ENCODE data around the gene HS3ST5.
"Not testable (repeated sequence)": the region's sequence is repeated elsewhere in the genome, so short reads cannot be mapped to it uniquely, and the experiment has no call there.

DNA sequence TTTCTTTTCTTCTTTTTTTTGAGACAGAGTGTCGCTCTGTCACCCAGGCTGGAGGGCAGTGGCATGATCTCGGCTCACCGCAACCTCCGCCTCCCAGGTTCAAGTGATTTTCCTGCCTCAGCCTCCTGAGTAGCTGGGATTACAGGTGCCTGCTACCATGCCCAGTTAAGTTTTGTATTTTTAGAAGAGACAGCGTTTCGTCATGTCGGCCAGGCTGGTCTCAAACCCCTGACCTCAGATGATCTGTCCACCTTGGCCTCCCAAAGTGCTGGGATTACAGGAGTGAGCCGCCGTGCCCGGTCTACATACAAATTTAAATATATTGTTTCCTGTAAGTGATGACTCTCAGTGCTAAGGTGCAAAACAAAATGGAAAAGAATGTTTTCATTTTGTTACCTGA, 124.8 kb downstream of the HS3ST5 start:
- TF ChIP-seq, protein P1, sequence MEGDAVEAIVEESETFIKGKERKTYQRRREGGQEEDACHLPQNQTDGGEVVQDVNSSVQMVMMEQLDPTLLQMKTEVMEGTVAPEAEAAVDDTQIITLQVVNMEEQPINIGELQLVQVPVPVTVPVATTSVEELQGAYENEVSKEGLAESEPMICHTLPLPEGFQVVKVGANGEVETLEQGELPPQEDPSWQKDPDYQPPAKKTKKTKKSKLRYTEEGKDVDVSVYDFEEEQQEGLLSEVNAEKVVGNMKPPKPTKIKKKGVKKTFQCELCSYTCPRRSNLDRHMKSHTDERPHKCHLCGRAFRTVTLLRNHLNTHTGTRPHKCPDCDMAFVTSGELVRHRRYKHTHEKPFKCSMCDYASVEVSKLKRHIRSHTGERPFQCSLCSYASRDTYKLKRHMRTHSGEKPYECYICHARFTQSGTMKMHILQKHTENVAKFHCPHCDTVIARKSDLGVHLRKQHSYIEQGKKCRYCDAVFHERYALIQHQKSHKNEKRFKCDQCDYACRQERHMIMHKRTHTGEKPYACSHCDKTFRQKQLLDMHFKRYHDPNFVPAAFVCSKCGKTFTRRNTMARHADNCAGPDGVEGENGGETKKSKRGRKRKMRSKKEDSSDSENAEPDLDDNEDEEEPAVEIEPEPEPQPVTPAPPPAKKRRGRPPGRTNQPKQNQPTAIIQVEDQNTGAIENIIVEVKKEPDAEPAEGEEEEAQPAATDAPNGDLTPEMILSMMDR (IDR thresholded peaks at IDR 0.05) = not testable (repeated sequence)
- not testable (repeated sequence) for TF ChIP-seq POLR2AphosphoS5 (IDR thresholded peaks at IDR 0.05; ENCODE audit: insufficient read depth in 1 of 2, low read depth in 1 of 2)
